GM12801 (cell line): Measurements from ENCODE around the gene HYAL4.

Experiments
- TF ChIP-seq, protein P1 (sequence below): IDR thresholded peaks from one replicate; pipeline ENCODE4 v1.5.1; 2011; ENCODE audit warnings: control low read depth; ENCODE audit not compliant: insufficient read length; ENCODE audit errors: extremely low read depth

The HYAL4 gene

DNA sequence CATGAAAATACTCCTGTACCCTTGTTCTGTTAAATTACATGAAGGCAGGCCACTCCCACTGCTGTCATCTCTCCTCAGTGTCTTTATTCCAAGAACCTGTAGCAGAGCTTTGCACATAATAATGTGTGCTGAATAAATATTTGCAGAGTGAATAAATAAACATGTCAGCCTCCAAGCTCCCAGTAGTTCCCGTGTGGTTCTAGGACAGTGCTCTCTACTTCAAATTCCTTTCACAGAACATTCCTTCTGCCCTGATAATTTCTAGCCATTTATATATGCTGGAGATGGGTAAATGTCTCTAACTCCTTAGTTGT is 20.3 kb upstream of the HYAL4 start:
- TF ChIP-seq, protein P1, sequence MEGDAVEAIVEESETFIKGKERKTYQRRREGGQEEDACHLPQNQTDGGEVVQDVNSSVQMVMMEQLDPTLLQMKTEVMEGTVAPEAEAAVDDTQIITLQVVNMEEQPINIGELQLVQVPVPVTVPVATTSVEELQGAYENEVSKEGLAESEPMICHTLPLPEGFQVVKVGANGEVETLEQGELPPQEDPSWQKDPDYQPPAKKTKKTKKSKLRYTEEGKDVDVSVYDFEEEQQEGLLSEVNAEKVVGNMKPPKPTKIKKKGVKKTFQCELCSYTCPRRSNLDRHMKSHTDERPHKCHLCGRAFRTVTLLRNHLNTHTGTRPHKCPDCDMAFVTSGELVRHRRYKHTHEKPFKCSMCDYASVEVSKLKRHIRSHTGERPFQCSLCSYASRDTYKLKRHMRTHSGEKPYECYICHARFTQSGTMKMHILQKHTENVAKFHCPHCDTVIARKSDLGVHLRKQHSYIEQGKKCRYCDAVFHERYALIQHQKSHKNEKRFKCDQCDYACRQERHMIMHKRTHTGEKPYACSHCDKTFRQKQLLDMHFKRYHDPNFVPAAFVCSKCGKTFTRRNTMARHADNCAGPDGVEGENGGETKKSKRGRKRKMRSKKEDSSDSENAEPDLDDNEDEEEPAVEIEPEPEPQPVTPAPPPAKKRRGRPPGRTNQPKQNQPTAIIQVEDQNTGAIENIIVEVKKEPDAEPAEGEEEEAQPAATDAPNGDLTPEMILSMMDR, result no peak

DNA sequence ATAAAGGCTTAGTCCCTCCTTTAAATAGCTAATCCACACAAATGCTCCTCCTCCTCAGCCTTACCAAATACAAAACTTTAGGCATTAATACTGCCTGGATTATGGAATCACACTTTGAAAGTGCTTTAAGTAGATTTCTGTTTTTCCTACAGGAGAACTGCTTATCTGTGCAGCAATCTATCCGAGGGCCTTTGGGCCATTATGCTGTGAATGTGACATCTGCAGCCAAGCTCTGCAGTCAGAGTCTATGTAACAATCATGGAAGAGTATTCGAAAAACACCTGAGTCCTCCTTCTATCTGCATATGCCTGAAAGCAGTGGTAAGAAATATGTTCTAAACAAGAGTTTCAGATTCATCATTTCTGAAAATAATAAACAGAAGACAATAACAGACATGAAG is 16.2 kb upstream of the HYAL4 start:
- TF ChIP-seq, protein P1, result no peak

DNA sequence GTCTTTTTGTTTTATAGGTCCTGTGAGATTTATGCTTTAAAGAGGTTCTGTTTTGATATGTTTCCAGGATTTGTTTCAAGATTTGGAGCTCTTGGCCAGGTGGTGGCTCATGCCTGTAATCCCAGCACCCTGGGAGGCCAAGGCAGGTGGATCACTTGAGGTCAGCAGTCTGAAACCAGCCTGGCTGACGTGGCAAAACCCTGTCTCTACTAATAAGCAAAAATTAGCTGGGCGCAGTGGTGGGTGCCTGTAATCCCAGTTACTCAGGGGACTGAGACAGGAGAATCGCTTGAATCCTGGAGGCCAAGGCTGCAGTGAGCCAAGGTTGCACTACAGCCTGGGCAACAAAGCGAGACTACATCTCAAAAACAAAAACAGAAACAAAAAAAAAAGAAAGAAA is 8.3 kb upstream of the HYAL4 start:
- TF ChIP-seq, protein P1, result no peak

DNA sequence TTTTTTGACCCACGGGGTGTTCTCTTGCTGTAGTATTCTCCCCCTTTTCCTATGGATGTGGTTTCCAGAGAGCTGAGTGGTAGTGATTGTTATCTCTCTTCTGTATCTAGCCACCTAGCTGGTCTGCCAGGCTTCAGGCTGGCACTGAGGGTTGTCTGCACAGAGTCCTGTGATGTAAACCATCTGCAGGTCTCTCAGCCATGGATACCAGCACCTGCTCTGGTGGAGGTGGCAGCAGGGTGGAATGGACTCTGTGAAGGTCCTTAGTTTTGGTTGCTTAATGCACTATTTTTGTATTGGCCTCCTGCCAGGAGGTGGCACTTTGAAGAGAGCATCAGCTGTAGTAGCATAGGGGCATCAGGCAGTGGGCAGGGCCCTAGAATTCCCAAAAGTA is 851 bp downstream of the HYAL4 start:
- TF ChIP-seq, protein P1, result no peak

DNA sequence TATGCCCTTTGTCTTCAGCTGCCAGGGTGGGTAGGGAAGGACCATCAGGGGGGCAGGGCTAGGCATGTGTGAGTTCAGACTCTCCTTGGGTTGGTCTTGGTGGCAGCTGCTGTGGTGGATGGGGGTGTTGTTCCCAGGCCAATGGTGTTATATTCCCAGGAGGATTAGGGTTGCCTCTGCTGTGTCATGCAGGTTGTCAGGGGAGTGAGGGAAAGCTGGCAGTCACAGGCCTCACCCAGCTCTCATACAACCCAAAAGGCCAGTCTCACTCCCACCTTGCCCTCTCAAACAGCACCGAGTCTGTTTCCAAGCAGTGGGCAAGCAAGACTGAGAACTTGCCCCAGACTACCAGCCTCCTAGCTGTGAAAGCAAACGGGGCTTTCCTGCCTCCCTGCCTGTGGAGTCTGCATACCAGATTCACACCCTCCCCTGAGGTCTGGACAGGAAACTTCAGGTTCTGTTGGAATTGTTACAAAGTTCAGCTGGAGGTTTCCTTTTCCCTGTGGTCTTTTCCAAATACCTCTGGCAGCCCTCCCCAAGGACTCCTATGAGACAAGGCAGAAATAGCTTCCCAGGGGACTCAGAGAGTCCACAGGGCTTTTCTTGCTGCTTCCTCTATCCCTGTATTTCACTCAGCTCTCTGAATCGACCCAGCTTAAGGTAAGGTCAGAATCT is 1.4 kb downstream of the HYAL4 start:
- TF ChIP-seq, protein P1, result no peak

DNA sequence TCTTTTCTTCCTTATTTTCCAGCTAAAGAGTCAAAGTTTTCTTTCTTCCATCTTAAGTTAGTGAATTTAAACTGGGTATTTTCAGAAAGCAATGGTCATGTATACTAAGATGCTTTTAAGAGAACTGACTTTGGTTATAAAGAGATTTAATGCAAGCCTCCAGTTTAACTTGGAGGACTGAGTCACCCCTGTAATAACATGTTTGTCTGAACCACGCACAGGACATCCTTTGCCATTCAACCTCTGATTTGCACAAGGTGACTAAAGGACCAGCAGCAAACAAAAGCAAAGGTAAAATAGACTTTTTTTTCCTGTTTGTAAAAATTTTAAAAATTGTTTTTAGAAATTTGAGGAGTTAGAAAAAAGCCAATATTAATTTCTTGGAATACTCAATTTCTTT is 2.9 kb downstream of the HYAL4 start:
- TF ChIP-seq, protein P1, result no peak

DNA sequence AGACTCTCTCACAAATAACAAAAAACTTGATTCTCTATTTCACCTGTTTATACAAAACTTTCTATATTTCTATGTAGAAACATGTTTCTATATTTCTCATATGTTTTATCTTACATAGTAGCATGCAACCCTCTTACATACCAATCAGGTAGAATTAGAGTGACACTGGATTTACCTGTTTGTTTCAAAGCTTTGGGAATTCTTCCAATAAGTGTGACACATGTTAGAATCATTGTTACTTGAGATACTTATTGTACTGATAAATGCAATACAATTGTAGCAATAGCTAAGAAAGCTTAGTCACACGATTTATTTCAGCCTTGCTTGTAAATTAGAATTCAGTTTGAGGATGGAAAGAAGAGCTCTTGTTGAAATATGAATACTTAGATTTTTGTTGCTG is 4.9 kb downstream of the HYAL4 start:
- TF ChIP-seq, protein P1, result no peak

DNA sequence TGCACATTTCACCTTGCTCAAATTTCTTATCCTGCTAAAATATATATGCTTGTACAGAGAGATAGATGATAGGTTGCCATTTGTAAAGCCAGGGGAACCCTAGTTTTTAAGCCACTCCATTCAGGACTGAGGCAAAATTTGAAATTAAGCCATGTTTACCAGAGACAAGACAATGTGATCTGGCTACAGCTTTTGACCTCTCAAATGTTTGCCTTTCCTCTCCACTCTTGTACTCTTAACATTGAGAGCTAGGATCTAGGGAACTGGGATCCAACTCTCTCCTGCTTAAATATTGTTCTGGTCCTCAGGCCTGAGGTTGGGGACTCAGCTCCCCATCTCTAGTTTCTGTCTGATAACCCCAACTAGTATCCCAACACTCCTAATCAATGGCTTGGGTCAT is 15.9 kb downstream of the HYAL4 start:
- TF ChIP-seq, protein P1, result no peak
